Inflammatory macrophage treated with lipopolysaccharide for 4 hours (primary cell): ENCODE measurements around the gene CHST9.
"Not testable (repeated sequence)": the region's sequence is repeated elsewhere in the genome, so short reads cannot be mapped to it uniquely, and the experiment has no call there.

ENCODE experiments used
- DNase-seq: peaks from one replicate; pipeline ENCODE4 v3.0.0-alpha.2; 2020

Gene CHST9

GRCh38 chr18:27185025-27185763, at the start of gene CHST9:
TSS of gene CHST9 (minus strand) at chr18:27185308. CDS start at chr18:27142809, 42,499 bp downstream.
- DNase-seq: no peak

GRCh38 chr18:27232355-27232754, 47.2 kb upstream of the CHST9 start:
- not testable (repeated sequence) for DNase-seq

GRCh38 chr18:27231671-27232070, 46.6 kb upstream of the CHST9 start:
- not testable (repeated sequence) for DNase-seq

GRCh38 chr18:27231221-27231620, 46.1 kb upstream of the CHST9 start:
- not testable (repeated sequence) for DNase-seq

GRCh38 chr18:27227721-27228120, 42.6 kb upstream of the CHST9 start:
- DNase-seq: no peak

- DNase-seq: no peak
Measured at GRCh38 chr18:27226556-27227075, 41.5 kb upstream of the CHST9 start.

- no peak for DNase-seq
Measured at GRCh38 chr18:27225947-27226481, 40.9 kb upstream of the CHST9 start.

- DNase-seq: no peak
Measured at GRCh38 chr18:27223526-27224291, 38.6 kb upstream of the CHST9 start.

- DNase-seq: no peak
Measured at GRCh38 chr18:27214831-27215230, 29.7 kb upstream of the CHST9 start.

GRCh38 chr18:27213123-27213717, 28.1 kb upstream of the CHST9 start:
- DNase-seq: no peak

GRCh38 chr18:27211569-27211968, 26.5 kb upstream of the CHST9 start:
- no peak for DNase-seq

GRCh38 chr18:27206411-27206810, 21.3 kb upstream of the CHST9 start:
- no peak for DNase-seq

GRCh38 chr18:27202741-27203140, 17.6 kb upstream of the CHST9 start:
- DNase-seq: no peak

GRCh38 chr18:27198036-27198435, 12.9 kb upstream of the CHST9 start:
- no peak for DNase-seq

- no peak for DNase-seq
Measured at GRCh38 chr18:27188309-27188708, 3.2 kb upstream of the CHST9 start.

GRCh38 chr18:27185897-27186296, 789 bp upstream of the CHST9 start:
- DNase-seq: no peak

- no peak for DNase-seq
Measured at GRCh38 chr18:27184115-27185024, 738 bp downstream of the CHST9 start.

- DNase-seq: no peak
Measured at GRCh38 chr18:27181726-27182125, 3.4 kb downstream of the CHST9 start.

GRCh38 chr18:27178424-27178823, 6.7 kb downstream of the CHST9 start:
- no peak for DNase-seq

- DNase-seq: no peak
Measured at GRCh38 chr18:27175914-27176313, 9.2 kb downstream of the CHST9 start.

GRCh38 chr18:27175245-27175644, 9.9 kb downstream of the CHST9 start:
- DNase-seq: no peak

- DNase-seq: no peak
Measured at GRCh38 chr18:27171993-27172392, 13.1 kb downstream of the CHST9 start.
